H9 (cell line): Measurements from ENCODE around the gene VARS1. TPM values are rescaled to one million over a fixed set of nuclear protein-coding genes. Genes with fewer than 3 reads are reported as not detected.

Experiments used
- DNase-seq: peaks from one replicate; pipeline ENCODE4 v3.0.0-alpha.2; 2017
- H2AFZ ChIP-seq: one replicate; pipeline ENCODE4 v1.6.1; 2013; ENCODE audit warnings: mild to moderate bottlenecking, low read length, control low read depth, moderate library complexity
- H2AK5ac ChIP-seq: 2 replicates; pipeline ENCODE4 v1.6.1; 2013; ENCODE audit warnings: low read length, control low read depth, mixed read lengths; ENCODE audit not compliant: insufficient read length
- H2BK120ac ChIP-seq: one replicate; pipeline ENCODE4 v1.6.1; 2013; ENCODE audit warnings: low read depth, mild to moderate bottlenecking, low read length, control low read depth, inconsistent platforms; ENCODE audit not compliant: poor library complexity, severe bottlenecking
- H2BK12ac ChIP-seq: 2 replicates; pipeline ENCODE4 v1.6.1; 2013; ENCODE audit warnings: low read length, control low read depth, mixed read lengths, low read depth; ENCODE audit not compliant: insufficient read length
- H2BK15ac ChIP-seq: 2 replicates; pipeline ENCODE4 v1.6.1; 2013; ENCODE audit warnings: low read depth, low read length, control low read depth
- H2BK20ac ChIP-seq: one replicate; pipeline ENCODE4 v1.6.1; 2013; ENCODE audit warnings: low read depth, mild to moderate bottlenecking, low read length, control low read depth, inconsistent platforms; ENCODE audit not compliant: poor library complexity, severe bottlenecking
- H2BK5ac ChIP-seq: 2 replicates; pipeline ENCODE4 v1.6.1; 2013; ENCODE audit warnings: low read length, control low read depth, mixed read lengths; ENCODE audit not compliant: insufficient read length
- H3K14ac ChIP-seq: 2 replicates; pipeline ENCODE4 v1.6.1; 2013; ENCODE audit warnings: low read length, control low read depth; ENCODE audit not compliant: insufficient read depth
- H3K18ac ChIP-seq: 2 replicates; pipeline ENCODE4 v1.6.1; 2013; ENCODE audit warnings: low read depth, mild to moderate bottlenecking, mixed read lengths, low read length, control low read depth; ENCODE audit not compliant: insufficient read length
- H3K23ac ChIP-seq: 2 replicates; pipeline ENCODE4 v1.6.1; 2013; ENCODE audit warnings: low read length, control low read depth, mixed read lengths, low read depth; ENCODE audit not compliant: insufficient read length
- H3K23me2 ChIP-seq: 2 replicates; pipeline ENCODE4 v1.6.1; 2013; ENCODE audit warnings: low read depth, mild to moderate bottlenecking, mixed read lengths, low read length, control low read depth; ENCODE audit not compliant: insufficient read length, poor library complexity, severe bottlenecking
- H3K27ac ChIP-seq: 2 replicates; pipeline ENCODE4 v1.5.1; 2013; ENCODE audit warnings: low read length, control low read depth, mixed read lengths, low read depth; ENCODE audit not compliant: insufficient read length
- H3K27me3 ChIP-seq: 2 replicates; pipeline ENCODE4 v1.6.1; 2013; ENCODE audit warnings: low read length, control low read depth, inconsistent platforms; ENCODE audit not compliant: insufficient read depth
- H3K4ac ChIP-seq: 2 replicates; pipeline ENCODE4 v1.6.1; 2013; ENCODE audit warnings: low read depth, mild to moderate bottlenecking, control low read depth, inconsistent platforms, low read length, moderate library complexity
- H3K4me1 ChIP-seq: 2 replicates; pipeline ENCODE4 v1.6.1; 2013; ENCODE audit warnings: low read length, control low read depth, inconsistent platforms; ENCODE audit not compliant: insufficient read depth
- H3K4me2 ChIP-seq: 2 replicates; pipeline ENCODE4 v1.6.1; 2013; ENCODE audit warnings: low read length, control low read depth, mixed read lengths; ENCODE audit not compliant: insufficient read length, insufficient read depth
- H3K56ac ChIP-seq: 2 replicates; pipeline ENCODE4 v1.6.1; 2013; ENCODE audit warnings: low read depth, mild to moderate bottlenecking, mixed read lengths, low read length, control low read depth; ENCODE audit not compliant: insufficient read length
- H3K79me1 ChIP-seq: 2 replicates; pipeline ENCODE4 v1.6.1; 2013; ENCODE audit warnings: low read depth, mild to moderate bottlenecking, moderate library complexity, low read length, control low read depth, inconsistent platforms; ENCODE audit not compliant: insufficient read depth, poor library complexity, severe bottlenecking
- H3K79me2 ChIP-seq: 2 replicates; pipeline ENCODE4 v1.6.1; 2013; ENCODE audit warnings: low read length, control low read depth, inconsistent platforms; ENCODE audit not compliant: insufficient read depth
- H3K9ac ChIP-seq: 2 replicates; pipeline ENCODE4 v1.6.1; 2013; ENCODE audit warnings: low read length, control low read depth, mixed read lengths; ENCODE audit not compliant: insufficient read length; ENCODE audit errors: extremely low read depth
- H3K9me3 ChIP-seq: one replicate; pipeline ENCODE4 v1.6.1; 2013; ENCODE audit warnings: low read depth, low read length, inconsistent platforms; ENCODE audit not compliant: control insufficient read depth
- H3T11ph ChIP-seq: one replicate; pipeline ENCODE4 v1.6.1; 2013; ENCODE audit warnings: mild to moderate bottlenecking, low read length, control low read depth, inconsistent platforms
- H4K20me1 ChIP-seq: one replicate; pipeline ENCODE4 v1.6.1; 2013; ENCODE audit not compliant: control insufficient read depth, insufficient read length, insufficient read depth
- H4K5ac ChIP-seq: 2 replicates; pipeline ENCODE4 v1.6.1; 2013; ENCODE audit warnings: low read depth, mild to moderate bottlenecking, mixed read lengths, low read length, control low read depth; ENCODE audit not compliant: insufficient read length
- H4K8ac ChIP-seq: replicated peaks from 2 replicates; pipeline ENCODE4 v1.6.1; 2013; ENCODE audit warnings: low read length, control low read depth, mixed read lengths, low read depth; ENCODE audit not compliant: insufficient read length
- H4K91ac ChIP-seq: 2 replicates; pipeline ENCODE4 v1.6.1; 2013; ENCODE audit warnings: low read depth, mild to moderate bottlenecking, moderate library complexity, mixed read lengths, low read length, control low read depth; ENCODE audit not compliant: insufficient read length
- H3K27ac Mint-ChIP-seq, 3 experiments: 2 replicates in 2 of 3; 3 replicates in 1 of 3; pipeline ENCODE4 v1.8.0; 2020 to 2021; ENCODE audit warnings: mixed read lengths in 3 of 3, mild to moderate bottlenecking in 1 of 3, moderate library complexity in 1 of 3
- H3K27me3 Mint-ChIP-seq: 2 replicates; pipeline ENCODE4 v1.8.0; 2021; ENCODE audit warnings: low read depth, mild to moderate bottlenecking, moderate library complexity, mixed read lengths
- H3K36me3 Mint-ChIP-seq, 3 experiments: 2 replicates in 2 of 3; 3 replicates in 1 of 3; pipeline ENCODE4 v1.8.0; 2020 to 2021; ENCODE audit warnings: low read depth in 3 of 3, mixed read lengths in 3 of 3; ENCODE audit not compliant: insufficient read depth in 1 of 3
- H3K4me1 Mint-ChIP-seq, 2 experiments: 2 replicates each; pipeline ENCODE4 v1.8.0; 2020; ENCODE audit warnings: mixed read lengths in 2 of 2
- H3K4me3 Mint-ChIP-seq, 2 experiments: 2 replicates in 1 of 2; 3 replicates in 1 of 2; pipeline ENCODE4 v1.8.0; 2020 to 2021; ENCODE audit warnings: mild to moderate bottlenecking in 2 of 2, mixed read lengths in 2 of 2, moderate library complexity in 1 of 2
- H3K9me3 Mint-ChIP-seq, 2 experiments: 2 replicates in 1 of 2; 3 replicates in 1 of 2; pipeline ENCODE4 v1.8.0; 2020; ENCODE audit warnings: mild to moderate bottlenecking in 2 of 2, mixed read lengths in 2 of 2, moderate library complexity in 1 of 2
- WGBS: extraction: QIAGEN DNeasy Blood & Tissue Kit; methylation state at CpG from one replicate; pipeline ENCODE4 v1.1.7; 2013; ENCODE audit warnings: missing lambda C conversion rate, low lambda C conversion rate, mixed read lengths; ENCODE audit not compliant: insufficient read length; ENCODE audit errors: extremely low coverage; 5-methylcytosine and 5-hydroxymethylcytosine counted together
- total RNA-seq: library from RNA; stranded (reverse); gene quantifications from 2 replicates; pipeline ENCODE4 v1.2.1, GENCODE V29; 2021
- TF ChIP-seq, protein P1 (sequence below): fragments of 200-600 bp; sonication (generic); conservative IDR thresholded peaks from 3 replicates; pipeline ENCODE4 v1.8.0; 2021; ENCODE audit warnings: antibody characterized with exemption, mild to moderate bottlenecking

VARS1 gene
- total RNA-seq, 1 experiment from 2014 or later, result 154 TPM

GRCh38 chr6:31822036-31822821, 26.7 kb upstream of the VARS1 start:
- Histone ChIP-seq H3K9ac (peak overlapping the region; percentile 48), H2BK5ac (no peak overlapping the region), H3K79me2 (no peaks in the 10 kb centered on the region), H2AFZ (no peak overlapping the region), H3T11ph (no peak overlapping the region), H3K9me3 (no peaks in the 10 kb centered on the region), H4K5ac (no peak overlapping the region), H3K23me2 (peaks cover 20% of the 10 kb centered on the region), H2BK12ac (no peak overlapping the region), H3K4me2 (peak overlapping the region; percentile 83), H4K8ac (no peak overlapping the region), H3K23ac (no peak overlapping the region), H2AK5ac (no peak overlapping the region), H3K79me1 (no peaks in the 10 kb centered on the region), H3K56ac (no peak overlapping the region), H2BK120ac (no peak overlapping the region), H3K4me1 (peaks cover 5% of the 10 kb centered on the region; the same call in 1 of the 2 replicates), H3K4ac (no peak overlapping the region), H3K27ac (peak overlapping the region; percentile 28), H3K18ac (no peak overlapping the region), H4K91ac (no peak overlapping the region), H3K27me3 (no peaks in the 10 kb centered on the region), H2BK20ac (no peak overlapping the region), H2BK15ac (no peak overlapping the region), H3K14ac (peak overlapping the region; percentile 70), H4K20me1 (no peaks in the 10 kb centered on the region)
- H3K36me3 Mint-ChIP-seq, result peaks cover 0 to 8% (median 6%) of the 10 kb centered on the region in 3 experiments; a peak in 4 of 7 replicates
- H3K4me3 Mint-ChIP-seq, result peak overlapping the region; percentile 88 to 91
- TF ChIP-seq, protein P1, sequence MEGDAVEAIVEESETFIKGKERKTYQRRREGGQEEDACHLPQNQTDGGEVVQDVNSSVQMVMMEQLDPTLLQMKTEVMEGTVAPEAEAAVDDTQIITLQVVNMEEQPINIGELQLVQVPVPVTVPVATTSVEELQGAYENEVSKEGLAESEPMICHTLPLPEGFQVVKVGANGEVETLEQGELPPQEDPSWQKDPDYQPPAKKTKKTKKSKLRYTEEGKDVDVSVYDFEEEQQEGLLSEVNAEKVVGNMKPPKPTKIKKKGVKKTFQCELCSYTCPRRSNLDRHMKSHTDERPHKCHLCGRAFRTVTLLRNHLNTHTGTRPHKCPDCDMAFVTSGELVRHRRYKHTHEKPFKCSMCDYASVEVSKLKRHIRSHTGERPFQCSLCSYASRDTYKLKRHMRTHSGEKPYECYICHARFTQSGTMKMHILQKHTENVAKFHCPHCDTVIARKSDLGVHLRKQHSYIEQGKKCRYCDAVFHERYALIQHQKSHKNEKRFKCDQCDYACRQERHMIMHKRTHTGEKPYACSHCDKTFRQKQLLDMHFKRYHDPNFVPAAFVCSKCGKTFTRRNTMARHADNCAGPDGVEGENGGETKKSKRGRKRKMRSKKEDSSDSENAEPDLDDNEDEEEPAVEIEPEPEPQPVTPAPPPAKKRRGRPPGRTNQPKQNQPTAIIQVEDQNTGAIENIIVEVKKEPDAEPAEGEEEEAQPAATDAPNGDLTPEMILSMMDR, result no peak
- WGBS, result no CpG with 5 or more reads among the region's 25 CpGs
- peaks cover 3% of the 10 kb centered on the region for H3K27me3 Mint-ChIP-seq
- H3K4me1 Mint-ChIP-seq, result peaks cover 60 to 64% of the 10 kb centered on the region in 2 experiments
- peak overlapping the region; percentile 96 to 98 (median 97) for H3K27ac Mint-ChIP-seq
- peak; percentile 76 for DNase-seq
- peaks cover 3 to 5% of the 10 kb centered on the region in 2 experiments for H3K9me3 Mint-ChIP-seq
